NCI-H1436 treated with DMSO at 0.1 percent for 48 hours (cell line): ENCODE measurements around the gene CYFIP2.

Source experiments
- DNase-seq: peaks from one replicate; lab custom pipeline; 2025; lab: John Stamatoyannopoulos, UW

The CYFIP2 gene

DNA sequence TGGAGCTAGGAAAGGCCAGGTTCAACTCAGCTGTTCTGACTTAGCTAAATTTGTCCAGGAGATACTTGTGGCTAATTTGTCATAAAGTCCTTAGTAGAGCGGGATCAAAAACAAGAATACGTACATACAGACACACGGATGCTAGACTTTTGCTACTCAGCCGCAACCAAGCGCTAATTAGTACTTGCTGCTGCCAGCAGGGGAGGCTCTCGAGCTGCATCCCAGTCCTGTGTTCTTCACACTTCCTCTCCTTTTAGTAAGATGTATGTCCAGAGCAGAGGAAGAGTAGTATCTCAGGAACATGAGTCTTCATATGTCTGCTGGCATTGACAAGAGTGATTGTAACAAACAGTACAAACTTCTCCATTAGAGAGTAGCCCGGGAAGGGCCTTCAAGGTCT is 58.3 kb downstream of the CYFIP2 start:
- no peak for DNase-seq

DNA sequence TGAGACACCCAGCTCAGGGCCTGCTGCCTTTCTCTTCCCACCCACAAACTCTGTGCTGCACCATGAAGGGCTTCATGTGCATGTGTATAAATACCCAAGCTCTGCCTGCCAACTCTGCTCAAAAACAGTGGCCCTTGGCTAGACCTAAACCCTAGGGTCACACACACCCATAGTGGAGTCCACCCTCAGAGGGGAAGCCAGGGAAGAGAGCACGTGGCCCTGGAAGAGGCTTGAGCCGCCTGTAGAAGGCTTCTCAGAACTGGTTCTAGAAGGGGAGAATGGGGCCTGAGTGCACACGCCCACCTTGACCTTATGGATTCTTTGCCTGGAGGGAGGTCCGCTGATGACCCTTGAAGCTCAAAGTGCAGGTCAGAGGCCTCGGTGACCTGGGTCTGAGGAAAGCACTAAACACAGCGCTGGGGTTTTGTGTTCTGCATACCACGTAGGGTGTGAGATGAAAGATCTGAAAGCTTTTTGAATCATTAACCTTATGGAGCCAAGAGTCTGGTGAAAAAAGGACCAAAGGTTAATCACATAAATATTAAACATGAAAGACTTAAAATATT is 60.6 kb downstream of the CYFIP2 start:
- DNase-seq: no peak

DNA sequence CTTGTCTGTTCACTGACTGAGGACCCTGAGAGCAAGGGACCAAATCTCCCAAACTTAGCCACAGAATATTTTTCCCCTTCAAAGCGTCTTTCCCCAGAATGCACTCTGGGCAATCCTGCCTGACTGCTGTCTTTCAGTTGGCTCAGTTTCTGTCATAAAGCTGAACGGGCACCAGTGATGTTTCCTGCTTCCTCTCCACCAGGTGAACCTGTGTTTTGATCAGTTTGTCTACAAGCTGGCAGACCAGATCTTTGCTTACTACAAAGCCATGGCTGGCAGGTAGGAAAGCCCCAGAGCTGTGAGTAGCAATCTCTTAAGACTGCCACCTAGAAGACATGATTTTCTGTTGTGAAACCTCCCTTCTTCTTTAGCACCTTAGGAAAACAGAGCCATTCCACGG is 61.8 kb downstream of the CYFIP2 start:
- DNase-seq: no peak

DNA sequence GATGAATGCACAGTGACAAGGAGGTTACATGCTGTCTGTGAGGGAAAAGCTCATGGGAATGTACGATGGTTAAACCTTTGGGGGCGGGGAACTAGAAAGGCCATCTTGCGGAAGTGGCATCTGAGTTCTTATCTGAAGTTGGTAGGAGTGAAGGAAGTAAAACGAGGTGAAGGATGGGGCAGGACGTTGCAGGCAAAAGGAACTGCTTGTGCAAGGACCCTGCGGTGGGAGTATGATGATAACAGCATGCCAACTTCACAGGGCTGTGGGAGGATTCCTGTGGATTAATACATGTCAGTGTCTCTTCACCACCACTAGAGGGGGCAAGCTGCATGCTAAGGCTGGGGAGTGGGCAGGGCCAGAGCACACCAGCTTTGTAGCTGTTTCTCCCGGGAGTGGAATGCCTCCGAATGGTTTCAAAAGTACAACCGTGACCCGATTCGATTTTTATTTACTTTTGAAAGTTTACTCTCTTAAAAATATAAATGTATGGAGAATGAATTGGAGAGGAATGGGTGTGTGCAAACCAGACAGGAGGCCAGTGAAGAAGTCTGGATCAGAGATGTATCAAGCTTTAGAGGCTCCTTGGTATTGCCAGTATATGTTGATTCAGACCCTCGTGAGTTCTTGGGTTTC is 62.5 kb downstream of the CYFIP2 start:
- peak; percentile 8 for DNase-seq

DNA sequence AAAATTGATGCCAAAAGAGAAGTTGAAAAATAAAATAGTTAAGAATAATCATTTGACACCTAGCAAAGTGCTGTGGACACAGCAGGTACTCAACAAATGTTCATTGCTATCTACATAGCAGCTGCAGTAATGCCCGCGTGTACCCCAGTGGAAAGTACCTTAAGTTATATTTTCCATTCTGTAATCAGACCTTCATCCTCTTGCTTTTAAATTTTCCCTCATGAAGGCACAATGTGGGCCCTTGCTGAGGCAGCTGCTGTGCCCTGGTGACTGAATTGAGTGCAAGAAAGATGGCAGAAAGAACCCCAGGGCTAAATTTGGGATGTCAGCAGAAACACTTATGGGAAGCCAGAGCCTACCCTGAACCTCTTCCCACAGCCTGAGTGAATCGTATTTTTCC is 65.9 kb downstream of the CYFIP2 start:
- DNase-seq: no peak

DNA sequence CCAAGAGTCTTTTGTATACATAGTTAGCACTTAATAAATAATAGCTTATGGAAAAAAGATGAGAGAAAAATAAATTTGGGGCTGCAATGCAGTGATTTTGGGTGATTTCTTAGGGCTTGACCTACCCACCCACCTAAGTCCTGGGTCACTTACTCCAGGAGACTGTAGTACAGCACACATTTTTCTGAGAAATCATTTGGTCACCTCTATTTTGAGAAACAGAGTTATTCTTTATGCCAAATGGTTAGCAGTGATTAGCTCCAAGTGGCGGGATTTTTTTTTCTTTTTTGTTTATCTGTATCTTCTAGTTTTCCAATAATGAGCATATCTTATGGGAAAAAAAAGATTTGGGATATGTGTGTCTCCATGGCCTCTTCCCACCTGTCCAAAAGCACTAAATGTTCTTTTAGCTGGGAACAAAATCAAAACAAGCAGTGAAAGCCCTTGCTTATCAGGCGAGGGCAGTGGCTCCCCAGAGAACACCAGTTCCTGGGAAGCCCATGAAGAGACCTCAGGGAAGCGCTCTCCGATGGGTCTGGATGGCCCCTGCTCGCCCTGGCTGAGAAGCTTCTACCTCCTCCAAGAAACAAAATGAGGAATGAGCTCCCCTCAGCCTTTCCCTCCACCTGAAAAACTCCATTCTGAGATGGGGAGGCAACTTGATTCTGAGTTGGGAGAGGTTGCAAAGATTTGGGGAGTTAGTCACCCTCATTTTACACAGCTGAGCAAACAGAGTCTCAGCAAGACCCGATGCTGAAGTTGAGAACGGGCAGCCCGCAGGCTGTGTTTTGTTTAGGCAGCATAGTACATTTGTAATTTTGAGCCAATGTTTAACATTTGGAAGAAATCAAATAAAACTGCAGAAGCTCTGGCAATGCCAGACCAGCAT is 69.9 kb downstream of the CYFIP2 start:
- no peak for DNase-seq

DNA sequence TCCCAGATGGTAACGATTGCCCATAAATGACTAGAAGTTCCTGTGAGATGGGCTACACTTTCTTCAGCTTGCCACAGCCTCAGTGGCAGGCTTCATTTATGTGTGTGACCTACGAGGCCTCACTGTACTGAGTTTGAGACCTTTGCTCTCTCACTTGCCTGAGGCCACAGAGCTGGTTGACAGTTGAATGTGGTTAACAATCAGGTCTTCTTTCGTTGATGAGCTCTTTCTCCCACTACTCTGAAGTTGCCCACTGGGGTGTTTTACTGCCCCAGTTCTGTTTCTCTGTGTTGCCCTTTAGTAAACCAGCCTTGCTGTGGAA is 70.5 kb downstream of the CYFIP2 start:
- DNase-seq: no peak

- DNase-seq: no peak
These were observed 73.5 kb downstream of the CYFIP2 start for GRCh38 chr5:157339409-157339808.

- DNase-seq: no peak
These were observed 77.0 kb downstream of the CYFIP2 start for GRCh38 chr5:157342822-157343402.

GRCh38 chr5:157343842-157344790 is 78.2 kb downstream of the CYFIP2 start:
- DNase-seq: no peak

- DNase-seq: no peak
These were observed 79.1 kb downstream of the CYFIP2 start for GRCh38 chr5:157345067-157345466.

DNA sequence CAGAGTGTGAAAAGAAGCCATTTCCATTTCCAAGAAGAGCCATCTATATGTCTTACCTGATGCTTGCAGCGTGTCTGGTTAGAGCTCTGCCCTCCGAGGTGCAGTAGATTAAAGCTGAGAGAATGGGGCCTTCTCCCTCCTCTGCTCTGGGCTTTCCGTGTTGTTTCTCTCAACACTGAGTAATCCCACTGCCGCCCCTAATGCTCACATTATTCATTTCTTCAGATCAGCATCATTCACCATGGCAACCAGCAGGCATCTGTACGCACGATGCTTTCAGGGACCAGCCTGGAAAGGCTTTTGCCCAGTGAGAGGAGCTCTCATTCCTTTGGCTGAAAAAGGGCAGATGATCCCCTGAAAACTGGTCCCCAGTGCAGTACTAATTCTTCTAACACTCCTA is 79.6 kb downstream of the CYFIP2 start:
- no peak for DNase-seq

DNA sequence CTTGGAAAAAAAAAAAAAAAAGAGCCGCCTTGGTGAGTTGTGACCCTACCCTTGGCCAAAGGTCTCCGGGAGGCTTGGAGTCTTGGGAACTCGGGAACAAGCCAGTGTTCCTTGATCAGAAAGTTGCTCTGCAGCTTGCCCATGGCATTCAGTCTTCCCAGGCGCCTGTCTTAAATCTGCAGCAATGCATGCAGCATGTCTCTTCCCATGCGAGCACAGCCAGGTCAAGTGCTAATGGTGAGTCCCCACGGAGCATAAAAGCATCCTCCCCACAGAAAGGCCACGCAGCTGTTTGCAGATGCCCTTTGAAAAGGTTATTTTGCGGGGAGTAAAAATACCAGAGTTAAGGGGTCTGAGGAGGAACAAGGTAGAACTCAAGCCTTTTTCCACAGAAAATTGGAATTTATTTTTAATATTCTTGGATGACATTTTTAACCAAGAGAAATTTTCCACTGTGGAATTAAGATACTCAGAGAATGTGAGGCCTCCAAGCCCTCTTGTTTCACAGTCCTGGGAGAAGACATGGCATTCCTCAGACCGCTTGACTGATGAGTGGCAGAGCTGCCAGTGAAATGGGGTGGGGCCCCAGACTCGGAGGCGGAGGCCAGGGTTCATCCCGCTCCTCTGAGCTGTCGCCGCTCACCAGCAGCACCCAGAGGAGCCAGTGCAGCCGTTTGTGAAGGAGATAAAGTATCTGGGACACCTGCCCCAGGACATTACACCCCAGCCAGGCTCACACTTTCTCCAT is 81.6 kb downstream of the CYFIP2 start:
- DNase-seq: no peak

DNA sequence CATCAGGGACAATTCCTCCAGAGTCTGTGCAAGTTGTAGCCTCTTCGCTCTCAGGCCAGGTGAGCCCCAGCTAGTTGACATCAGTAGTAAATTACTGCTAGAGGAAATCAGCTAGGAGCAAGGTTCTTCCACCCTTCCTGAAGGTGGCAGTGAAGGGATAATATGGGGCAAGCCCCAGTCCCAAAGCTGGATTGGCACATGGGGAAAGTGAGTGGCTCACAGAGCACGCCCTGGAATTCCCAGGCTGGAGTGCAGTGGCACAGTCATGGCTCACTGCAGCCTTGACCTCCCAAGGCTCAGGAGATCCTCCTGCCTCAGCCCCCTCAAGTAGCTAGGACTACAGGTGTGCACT is 82.1 kb downstream of the CYFIP2 start:
- DNase-seq: no peak

DNA sequence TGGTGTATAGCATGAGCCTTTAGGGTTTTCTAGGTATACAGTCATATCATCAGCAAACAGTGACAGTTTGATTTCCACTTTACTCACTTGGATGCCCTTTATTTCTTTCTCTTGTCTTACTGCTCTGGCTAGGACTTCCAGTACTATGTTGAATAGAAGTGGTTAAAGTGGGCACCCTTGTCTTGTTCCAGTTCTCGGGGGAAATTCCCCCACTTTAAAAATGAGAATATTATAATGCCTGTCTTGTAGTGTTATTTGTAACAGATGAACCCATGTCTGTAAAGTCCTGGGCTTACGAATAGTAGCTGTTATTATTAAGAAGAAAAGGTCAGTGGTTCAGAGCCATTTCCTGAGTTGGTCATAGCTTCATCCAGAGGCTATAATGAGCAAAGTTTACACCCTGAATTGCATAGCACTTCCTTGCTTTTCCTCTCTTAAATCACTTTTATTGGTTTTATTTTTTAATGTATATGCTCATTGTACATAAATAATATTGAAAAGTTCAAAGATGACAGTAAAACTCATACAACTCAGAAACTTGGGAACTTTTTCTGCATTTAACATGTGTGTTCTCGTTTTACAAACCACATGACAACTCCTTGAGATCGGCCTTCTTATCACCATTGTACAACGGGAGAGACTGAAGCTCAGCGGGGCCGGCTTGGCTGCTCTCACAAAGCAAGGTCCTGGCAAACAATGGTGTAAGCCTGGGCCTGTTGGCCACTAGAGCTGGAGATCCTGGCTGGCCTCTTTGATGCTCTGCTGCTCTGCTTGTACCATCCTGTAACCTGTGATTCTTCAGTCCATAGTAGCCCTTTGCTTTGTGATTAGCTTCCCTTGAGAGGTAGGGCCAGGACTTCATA is 85.2 kb downstream of the CYFIP2 start:
- DNase-seq: no peak

DNA sequence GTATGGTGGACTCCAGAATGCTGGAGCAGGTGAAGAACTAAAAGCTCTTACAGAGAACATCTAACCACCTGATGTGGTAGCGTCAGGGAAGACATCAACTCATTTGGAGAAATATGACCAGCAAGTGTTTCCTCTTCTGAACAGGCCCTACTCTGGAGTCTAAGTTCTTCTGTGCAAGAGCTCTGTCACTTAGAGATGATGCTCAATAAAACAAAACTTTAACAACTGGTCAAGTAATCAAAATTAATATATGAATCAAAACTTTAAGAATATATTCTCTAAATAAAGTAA is 85.8 kb downstream of the CYFIP2 start:
- no peak for DNase-seq

GRCh38 chr5:157352756-157353340 is 86.9 kb downstream of the CYFIP2 start:
- DNase-seq: no peak

GRCh38 chr5:157354800-157355199 is 88.9 kb downstream of the CYFIP2 start:
- DNase-seq: no peak

DNA sequence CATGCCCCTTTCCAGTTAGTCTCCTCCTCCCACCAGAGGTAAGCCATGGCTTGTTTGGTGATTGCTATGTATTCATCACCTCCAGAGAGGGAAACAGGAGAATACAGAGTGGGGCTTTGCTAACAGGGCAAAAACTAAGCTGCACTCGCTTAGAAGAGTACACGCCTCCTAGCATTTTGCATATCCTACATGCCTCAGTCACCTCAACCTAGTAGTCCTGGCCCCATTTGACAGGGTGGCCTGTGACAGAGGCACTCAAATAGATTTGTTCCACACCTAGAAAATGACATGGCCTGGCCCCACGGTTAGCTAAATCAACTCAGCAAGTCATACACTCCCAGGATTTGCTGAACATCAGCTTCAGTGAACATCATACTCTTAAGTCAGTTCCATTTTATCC is 90.7 kb downstream of the CYFIP2 start:
- DNase-seq: no peak

GRCh38 chr5:157357823-157358222 is 91.9 kb downstream of the CYFIP2 start:
- no peak for DNase-seq
